SU-DHL-6 (cell line): ENCODE measurements around the gene MEIOC.

Experiments
- H2AFZ ChIP-seq: fragments of 200-600 bp; sonication (generic); 2 replicates; pipeline ENCODE4 v1.6.1; 2014; ENCODE audit warnings: low read depth, mild to moderate bottlenecking, moderate library complexity, mixed read lengths, antibody characterized with exemption, low read length; ENCODE audit not compliant: severe bottlenecking
- H3F3A ChIP-seq: fragments of 200-600 bp; shearing (Covaris generic); 2 replicates; pipeline ENCODE4 v1.6.0; 2016; ENCODE audit warnings: antibody characterized with exemption, mild to moderate bottlenecking; ENCODE audit not compliant: insufficient read depth
- H3K27ac ChIP-seq: fragments of 200-600 bp; sonication (generic); 2 replicates; pipeline ENCODE4 v1.5.1; 2016; ENCODE audit warnings: low read depth, mild to moderate bottlenecking, low read length, moderate library complexity, mixed read lengths
- H3K27me3 ChIP-seq: fragments of 200-600 bp; sonication (generic), shearing (Covaris generic); 2 replicates; pipeline ENCODE4 v1.6.0; 2014; ENCODE audit warnings: mild to moderate bottlenecking, low read length
- H3K36me3 ChIP-seq: fragments of 200-600 bp; sonication (generic); 2 replicates; pipeline ENCODE4 v1.6.1; 2014; ENCODE audit warnings: mild to moderate bottlenecking, low read length, mixed read lengths
- H3K4me2 ChIP-seq: fragments of 300-600, 200-600 bp; shearing (Covaris generic), sonication (generic); 2 replicates; pipeline ENCODE4 v1.6.0; 2014; ENCODE audit warnings: low read length, low read depth, mild to moderate bottlenecking; ENCODE audit not compliant: poor library complexity, severe bottlenecking
- H3K4me3 ChIP-seq: fragments of 200-600 bp; sonication (generic); 2 replicates; pipeline ENCODE4 v1.5.1; 2014; ENCODE audit warnings: antibody characterized with exemption, low read length, mild to moderate bottlenecking, mixed read lengths; ENCODE audit not compliant: insufficient read depth, poor library complexity, severe bottlenecking
- H3K79me2 ChIP-seq: fragments of 200-600 bp; sonication (generic); 2 replicates; pipeline ENCODE4 v1.6.1; 2014; ENCODE audit warnings: mild to moderate bottlenecking, low read length, moderate library complexity; ENCODE audit not compliant: insufficient read depth
- H3K9ac ChIP-seq: fragments of 200-600 bp; sonication (generic); 2 replicates; pipeline ENCODE4 v1.7.0; 2014; ENCODE audit warnings: mild to moderate bottlenecking, low read length
- H3K9me2 ChIP-seq: fragments of 200-600 bp; sonication (generic); replicated peaks from 2 replicates; pipeline ENCODE4 v1.6.1; 2014; ENCODE audit warnings: low read length; ENCODE audit not compliant: insufficient read depth
- H3K9me3 ChIP-seq: fragments of 200-600 bp; sonication (generic); 2 replicates; pipeline ENCODE4 v1.6.1; 2014; ENCODE audit warnings: low read length, mixed read lengths; ENCODE audit not compliant: insufficient read depth
- H4K20me1 ChIP-seq: fragments of 200-600 bp; sonication (generic); 2 replicates; pipeline ENCODE4 v1.6.1; 2014; ENCODE audit warnings: low read depth, mild to moderate bottlenecking, antibody characterized with exemption, low read length, moderate library complexity, mixed read lengths
- CTCF ChIP-seq: fragments of 200-600 bp; sonication (generic); IDR thresholded peaks from one replicate; pipeline ENCODE4 v1.5.1; 2017; ENCODE audit warnings: antibody characterized with exemption, mild to moderate bottlenecking, low read length, moderate library complexity; ENCODE audit not compliant: insufficient read depth, poor library complexity, severe bottlenecking
- EZH2phosphoT487 ChIP-seq: fragments of 200-600 bp; sonication (generic), shearing (Covaris generic); conservative IDR thresholded peaks from 2 replicates; pipeline ENCODE4 v1.6.1; 2018; ENCODE audit warnings: mild to moderate bottlenecking, antibody characterized with exemption, low read length, moderate library complexity, mixed read lengths

MEIOC gene

GRCh38 chr17:44608727-44609435 lies 47.4 kb upstream of the MEIOC start:
- H2AFZ ChIP-seq: no peak overlapping the region
- H3K27me3 ChIP-seq: no peaks in the 10 kb centered on the region
- H4K20me1 ChIP-seq: no peaks in the 10 kb centered on the region
- no peaks in the 10 kb centered on the region for H3K36me3 ChIP-seq
- H3K9me3 ChIP-seq: no peaks in the 10 kb centered on the region
- H3K9ac ChIP-seq: no peak overlapping the region
- no peaks in the 10 kb centered on the region for H3K79me2 ChIP-seq
- H3K9me2 ChIP-seq: no peaks in the 10 kb centered on the region
- no peak overlapping the region for H3K4me2 ChIP-seq
- no peaks in the 10 kb centered on the region for H3F3A ChIP-seq
- H3K4me3 ChIP-seq: no peak overlapping the region
- H3K27ac ChIP-seq: no peak overlapping the region
- TF ChIP-seq CTCF (no peak), EZH2phosphoT487 (no peak)

DNA sequence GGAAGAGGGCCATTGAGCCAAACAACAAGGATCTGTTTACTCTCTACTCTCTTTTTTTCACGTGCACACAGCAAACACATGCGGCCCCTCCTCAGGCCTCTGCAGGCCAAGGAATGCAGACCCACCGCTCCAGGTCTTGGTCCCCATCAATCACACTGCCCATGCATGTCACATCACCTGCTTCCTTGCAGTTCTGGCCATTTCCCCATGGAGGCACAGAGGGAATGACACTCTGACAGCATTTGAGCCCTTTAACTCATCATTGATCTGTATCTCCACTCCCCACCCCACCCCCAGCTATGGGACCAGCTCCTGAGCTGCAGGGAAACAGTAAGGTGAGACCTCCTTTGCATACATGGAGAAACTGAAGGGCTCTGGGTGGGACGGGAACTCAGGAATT lies 45.9 kb upstream of the MEIOC start:
- H2AFZ ChIP-seq: no peak overlapping the region
- no peaks in the 10 kb centered on the region for H3K27me3 ChIP-seq
- H3K9me3 ChIP-seq: no peaks in the 10 kb centered on the region
- no peaks in the 10 kb centered on the region for H3K36me3 ChIP-seq
- H3K4me2 ChIP-seq: no peak overlapping the region
- no peak overlapping the region for H3K27ac ChIP-seq
- H3F3A ChIP-seq: no peaks in the 10 kb centered on the region
- H3K9me2 ChIP-seq: no peaks in the 10 kb centered on the region
- TF ChIP-seq CTCF (no peak), EZH2phosphoT487 (no peak)
- H3K4me3 ChIP-seq: no peak overlapping the region
- H3K79me2 ChIP-seq: no peaks in the 10 kb centered on the region
- no peak overlapping the region for H3K9ac ChIP-seq
- H4K20me1 ChIP-seq: no peaks in the 10 kb centered on the region

DNA sequence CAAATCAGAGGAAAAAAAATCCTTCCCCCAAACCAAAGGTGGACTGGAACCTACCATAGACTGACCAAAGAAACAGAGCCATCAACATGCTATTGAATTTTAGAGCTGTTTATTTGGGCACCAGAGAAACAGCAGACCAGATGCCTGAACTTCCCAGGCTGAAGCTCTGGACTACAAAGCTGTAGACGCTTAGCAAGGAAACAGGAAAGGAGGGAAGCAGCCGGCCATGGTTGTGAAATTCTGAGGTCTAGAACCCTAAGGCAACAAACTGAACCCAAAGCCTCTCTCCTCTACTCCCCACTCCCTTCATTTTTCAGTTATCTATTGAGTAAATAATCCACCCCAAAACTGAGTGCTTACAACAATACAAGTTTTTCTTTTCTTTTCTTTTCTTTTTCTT lies 45.4 kb upstream of the MEIOC start:
- no peaks in the 10 kb centered on the region for H3K79me2 ChIP-seq
- H3K9me3 ChIP-seq: no peaks in the 10 kb centered on the region
- H3K9me2 ChIP-seq: no peaks in the 10 kb centered on the region
- H3K4me2 ChIP-seq: no peak overlapping the region
- H3K27ac ChIP-seq: no peak overlapping the region
- no peaks in the 10 kb centered on the region for H3K36me3 ChIP-seq
- no peaks in the 10 kb centered on the region for H3K27me3 ChIP-seq
- no peak overlapping the region for H3K9ac ChIP-seq
- H2AFZ ChIP-seq: no peak overlapping the region
- no peaks in the 10 kb centered on the region for H3F3A ChIP-seq
- H3K4me3 ChIP-seq: no peak overlapping the region
- TF ChIP-seq EZH2phosphoT487 (no peak), CTCF (no peak)
- no peaks in the 10 kb centered on the region for H4K20me1 ChIP-seq
